PC-3 (cell line): ENCODE results near the gene KCNK3. TPM values are rescaled to one million over a fixed set of nuclear protein-coding genes. Genes with fewer than 3 reads are reported as not detected.

Experiments
- ATAC-seq: fragments of 200-7000 bp; cut with Tn5 transposase; 2 replicates; pipeline ENCODE4 v1.9.1; 2020; ENCODE audit warnings: mild to moderate bottlenecking, moderate library complexity
- BruUV-seq: library from RNA; stranded (reverse); fragments of 400-500 nt; replicated peaks from 2 replicates; lab custom pipeline; 2021; lab: Mats Ljungman, UMichigan
- CTCF ChIA-PET: fragments of 300-600 bp; sonication (Branson Sonifier 250); formaldehyde crosslinking; loops from one replicate; lab custom pipeline; 2022; ENCODE audit warnings: antibody characterized with exemption; lab: Charles Lee
- POLR2A ChIA-PET: fragments of 300-600 bp; sonication (Branson Sonifier 250); formaldehyde crosslinking; loops from one replicate; lab custom pipeline; 2022; ENCODE audit warnings: antibody characterized with exemption; ENCODE audit not compliant: unreplicated experiment; lab: Charles Lee
- DNase-seq: peaks from one replicate; pipeline ENCODE4 v3.0.0-alpha.2; 2015
- H2AFZ ChIP-seq: fragments of 300-600 bp; sonication (generic); 2 replicates; pipeline ENCODE4 v1.6.0; 2016; ENCODE audit warnings: antibody characterized with exemption, low read length
- H3F3A ChIP-seq: fragments of 300-600 bp; sonication (generic); one replicate; pipeline ENCODE4 v1.6.0; 2017; ENCODE audit warnings: antibody characterized with exemption, low read length, control low read depth, mild to moderate bottlenecking; ENCODE audit not compliant: unreplicated experiment
- H3K27ac ChIP-seq: fragments of 300-600 bp; sonication (generic); 2 replicates; pipeline ENCODE4 v1.5.1; 2016; ENCODE audit warnings: mild to moderate bottlenecking, low read length
- H3K27me3 ChIP-seq: fragments of 300-600 bp; sonication (generic); 2 replicates; pipeline ENCODE4 v1.6.1; 2016; ENCODE audit warnings: low read length, mixed read lengths
- H3K36me3 ChIP-seq: fragments of 300-600 bp; sonication (generic); 2 replicates; pipeline ENCODE4 v1.6.1; 2016; ENCODE audit warnings: low read depth, mixed run types, low read length, mixed read lengths
- H3K4me1 ChIP-seq: fragments of 300-600 bp; sonication (generic); 2 replicates; pipeline ENCODE4 v1.5.1; 2016; ENCODE audit warnings: low read length; ENCODE audit not compliant: insufficient read depth
- H3K4me2 ChIP-seq: fragments of 300-600 bp; sonication (generic); 2 replicates; pipeline ENCODE4 v1.6.0; 2016; ENCODE audit warnings: low read length
- H3K4me3 ChIP-seq: fragments of 300-600 bp; sonication (generic); 2 replicates; pipeline ENCODE4 v1.5.1; 2016; ENCODE audit warnings: mild to moderate bottlenecking, low read length, mixed read lengths
- H3K79me2 ChIP-seq: fragments of 300-600 bp; sonication (generic); 2 replicates; pipeline ENCODE4 v1.6.1; 2017; ENCODE audit warnings: low read length, mixed read lengths
- H3K9ac ChIP-seq: fragments of 300-600 bp; sonication (generic); 2 replicates; pipeline ENCODE4 v1.6.0; 2016; ENCODE audit warnings: mild to moderate bottlenecking, low read length
- H3K9me2 ChIP-seq: fragments of 300-600 bp; sonication (generic); replicated peaks from 2 replicates; pipeline ENCODE4 v1.6.1; 2016; ENCODE audit warnings: mixed run types, low read length, mixed read lengths
- H3K9me3 ChIP-seq: fragments of 300-600 bp; sonication (generic); 2 replicates; pipeline ENCODE4 v1.6.1; 2016; ENCODE audit warnings: low read length, mixed read lengths
- H4K20me1 ChIP-seq: fragments of 300-600 bp; sonication (generic); 2 replicates; pipeline ENCODE4 v1.6.1; 2016; ENCODE audit warnings: low read length, mixed read lengths
- EZH2 ChIP-seq: fragments of 300-600 bp; sonication (generic); IDR thresholded peaks from one replicate; pipeline ENCODE4 v1.6.1; 2017; ENCODE audit warnings: antibody characterized with exemption, mild to moderate bottlenecking, low read length; ENCODE audit not compliant: unreplicated experiment
- EZH2phosphoT487 ChIP-seq: fragments of 300-600 bp; sonication (generic); IDR thresholded peaks from 2 replicates; pipeline ENCODE4 v1.6.1; 2018; ENCODE audit warnings: mild to moderate bottlenecking, antibody characterized with exemption, low read length, borderline replicate concordance
- intact Hi-C: fragments of 100-400 bp; cut with micrococcal nuclease; formaldehyde crosslinking; loops from 2 replicates; pipeline ENCODE4 v1.9.0; 2023
- total RNA-seq: library from RNA; depleted of rRNA; stranded (reverse); fragments of >200 nt; gene quantifications from 2 replicates; pipeline ENCODE4 v1.2.3, GENCODE V29; 2014
- TF ChIP-seq, protein P1 (sequence below): fragments of 300-600 bp; sonication (generic); conservative IDR thresholded peaks from 2 replicates; pipeline ENCODE4 v1.5.1; 2017; ENCODE audit warnings: antibody characterized with exemption, low read depth, mild to moderate bottlenecking, low read length

The KCNK3 gene
- total RNA-seq, 1 experiment from 2014 or later: 0.04 TPM

DNA sequence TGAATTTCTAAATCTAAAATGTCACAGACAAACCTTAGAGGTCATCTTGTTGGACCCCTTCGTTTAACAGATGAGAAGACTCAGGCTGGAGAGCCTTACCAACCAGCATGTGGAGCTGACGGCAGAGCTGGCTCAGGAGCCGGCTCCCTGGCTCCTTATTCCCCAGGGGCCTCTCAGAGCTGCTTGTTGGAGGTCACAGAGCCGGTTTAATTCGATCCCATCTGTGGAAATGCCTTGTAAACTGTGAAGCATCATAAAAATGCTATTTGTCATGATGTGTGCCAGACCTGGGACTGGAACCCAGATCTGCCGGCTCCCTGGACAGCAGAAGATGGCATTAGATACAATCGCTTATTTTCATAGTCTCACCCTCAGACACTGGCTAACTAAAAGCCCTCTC is 43.2 kb upstream of the KCNK3 start:
- H3K4me2 ChIP-seq: no peak overlapping the region
- no peaks in the 10 kb centered on the region for H3K9me3 ChIP-seq
- no peak overlapping the region for H3K9ac ChIP-seq
- H3K4me1 ChIP-seq: no peaks in the 10 kb centered on the region
- BruUV-seq: no TSS peak
- ATAC-seq (no peak), DNase-seq (no peak)
- ChIA-PET CTCF (no interaction called here), POLR2A (no interaction called here)
- TF ChIP-seq EZH2 (no peak), EZH2phosphoT487 (no peak)
- TF ChIP-seq, protein P1, sequence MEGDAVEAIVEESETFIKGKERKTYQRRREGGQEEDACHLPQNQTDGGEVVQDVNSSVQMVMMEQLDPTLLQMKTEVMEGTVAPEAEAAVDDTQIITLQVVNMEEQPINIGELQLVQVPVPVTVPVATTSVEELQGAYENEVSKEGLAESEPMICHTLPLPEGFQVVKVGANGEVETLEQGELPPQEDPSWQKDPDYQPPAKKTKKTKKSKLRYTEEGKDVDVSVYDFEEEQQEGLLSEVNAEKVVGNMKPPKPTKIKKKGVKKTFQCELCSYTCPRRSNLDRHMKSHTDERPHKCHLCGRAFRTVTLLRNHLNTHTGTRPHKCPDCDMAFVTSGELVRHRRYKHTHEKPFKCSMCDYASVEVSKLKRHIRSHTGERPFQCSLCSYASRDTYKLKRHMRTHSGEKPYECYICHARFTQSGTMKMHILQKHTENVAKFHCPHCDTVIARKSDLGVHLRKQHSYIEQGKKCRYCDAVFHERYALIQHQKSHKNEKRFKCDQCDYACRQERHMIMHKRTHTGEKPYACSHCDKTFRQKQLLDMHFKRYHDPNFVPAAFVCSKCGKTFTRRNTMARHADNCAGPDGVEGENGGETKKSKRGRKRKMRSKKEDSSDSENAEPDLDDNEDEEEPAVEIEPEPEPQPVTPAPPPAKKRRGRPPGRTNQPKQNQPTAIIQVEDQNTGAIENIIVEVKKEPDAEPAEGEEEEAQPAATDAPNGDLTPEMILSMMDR: no peak
- H2AFZ ChIP-seq: no peak overlapping the region
- no peak overlapping the region for H3K27ac ChIP-seq
- peaks cover 53% of the 10 kb centered on the region for H3K27me3 ChIP-seq
- no peaks in the 10 kb centered on the region for H4K20me1 ChIP-seq
- H3K4me3 ChIP-seq: no peak overlapping the region
- H3F3A ChIP-seq: no peaks in the 10 kb centered on the region
- no peaks in the 10 kb centered on the region for H3K79me2 ChIP-seq
- H3K9me2 ChIP-seq: no peaks in the 10 kb centered on the region
- H3K36me3 ChIP-seq: no peaks in the 10 kb centered on the region
- intact Hi-C loops: no loop called here

DNA sequence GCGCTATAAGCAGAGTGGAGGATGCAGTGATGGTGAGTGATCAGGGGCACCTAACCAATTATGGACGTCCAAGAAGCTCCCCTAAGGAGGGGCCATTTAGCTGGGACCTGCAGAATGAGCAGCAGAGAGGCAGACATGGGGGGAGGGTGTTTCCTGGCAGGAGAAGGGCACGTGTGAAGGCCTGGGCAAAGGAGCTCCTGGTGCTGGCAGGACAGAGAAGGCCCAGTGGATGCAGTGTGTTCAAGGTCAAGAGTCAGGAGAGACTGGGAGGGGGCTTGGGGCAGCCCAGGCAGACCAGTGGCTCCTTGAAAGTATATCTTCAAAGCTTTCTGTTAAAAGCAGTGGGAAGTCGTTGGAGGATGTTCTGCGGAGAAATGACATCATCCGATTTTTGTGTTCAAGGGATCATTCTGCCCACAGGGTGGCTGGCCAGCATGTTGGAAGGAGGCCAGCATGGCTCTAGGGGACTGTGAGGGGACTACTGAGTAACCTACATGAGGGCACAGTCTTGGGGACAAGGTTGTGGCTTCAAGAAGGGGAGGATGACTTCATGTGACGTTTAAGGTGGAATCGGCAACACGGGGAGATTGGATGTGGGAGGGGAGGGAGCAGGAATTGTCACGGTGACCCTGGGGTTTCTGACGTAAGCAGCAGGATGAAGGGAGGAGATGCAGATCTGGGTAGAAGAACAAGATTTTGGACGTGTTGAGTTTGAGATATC is 42.4 kb upstream of the KCNK3 start:
- Histone ChIP-seq H3K4me2 (no peak overlapping the region), H2AFZ (no peak overlapping the region), H3K9me3 (no peaks in the 10 kb centered on the region), H3K4me3 (no peak overlapping the region), H3K9ac (no peak overlapping the region), H3K9me2 (no peaks in the 10 kb centered on the region), H3F3A (no peaks in the 10 kb centered on the region), H3K4me1 (no peaks in the 10 kb centered on the region), H4K20me1 (no peaks in the 10 kb centered on the region), H3K36me3 (no peaks in the 10 kb centered on the region), H3K27ac (no peak overlapping the region), H3K27me3 (peaks cover 50% of the 10 kb centered on the region), H3K79me2 (no peaks in the 10 kb centered on the region)
- BruUV-seq: no TSS peak
- intact Hi-C loops: no loop called here
- POLR2A ChIA-PET: interaction anchor here (0.6 kb wide), 1 partner anchor 158 kb away, joined by 6 read pairs; no protein-coding TSS in a partner anchor
- no peak for ATAC-seq
- CTCF ChIA-PET: no interaction called here
- DNase-seq: no peak
- TF ChIP-seq EZH2 (no peak), EZH2phosphoT487 (no peak)
- TF ChIP-seq, protein P1: no peak

DNA sequence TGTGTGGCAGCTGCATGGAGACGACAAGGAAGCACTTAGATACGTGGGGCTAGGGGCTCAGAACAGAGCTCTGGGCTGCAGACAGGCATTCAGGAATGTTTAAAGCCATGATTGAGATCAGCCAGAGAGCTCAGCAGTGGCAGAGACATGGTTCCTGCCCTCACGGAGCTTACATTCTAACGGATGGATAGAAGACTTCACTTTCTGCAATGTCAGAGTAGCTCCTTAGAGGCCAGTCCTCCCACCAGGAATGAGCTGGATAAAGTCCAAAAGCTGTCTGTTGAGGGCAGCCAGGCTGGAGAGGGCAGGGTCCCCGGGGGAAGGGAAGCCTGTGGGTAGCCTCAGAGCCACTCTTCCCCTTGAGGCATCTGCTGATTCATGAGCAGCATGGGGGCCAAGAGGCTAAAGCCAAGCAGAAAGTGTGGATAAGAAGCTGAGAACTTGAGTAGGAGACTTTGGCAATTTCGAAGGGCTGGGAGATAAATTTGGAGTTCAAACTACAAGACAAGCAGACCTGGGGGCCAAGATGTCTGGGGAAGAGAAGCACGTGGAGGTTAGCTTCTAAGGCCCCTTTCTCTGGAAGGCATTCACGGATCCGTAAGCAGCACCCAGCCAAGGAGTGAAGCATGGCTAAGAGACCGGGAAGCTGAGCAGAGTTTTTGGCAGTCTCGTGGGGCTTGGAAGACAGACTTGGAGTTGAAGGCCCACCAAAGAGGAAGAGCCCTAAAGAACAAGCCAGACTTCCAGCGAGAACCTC is 41.6 kb upstream of the KCNK3 start:
- ChIA-PET POLR2A (no interaction called here), CTCF (no interaction called here)
- Histone ChIP-seq H3F3A (no peaks in the 10 kb centered on the region), H3K27ac (no peak overlapping the region), H3K4me1 (no peaks in the 10 kb centered on the region), H3K4me3 (no peak overlapping the region), H3K9ac (no peak overlapping the region), H3K9me2 (no peaks in the 10 kb centered on the region), H3K27me3 (peaks cover 43% of the 10 kb centered on the region), H3K36me3 (no peaks in the 10 kb centered on the region), H3K4me2 (no peak overlapping the region), H3K79me2 (no peaks in the 10 kb centered on the region), H2AFZ (no peak overlapping the region), H4K20me1 (no peaks in the 10 kb centered on the region), H3K9me3 (no peaks in the 10 kb centered on the region)
- TF ChIP-seq EZH2 (no peak), EZH2phosphoT487 (no peak)
- TF ChIP-seq, protein P1: no peak
- intact Hi-C loops: no loop called here
- no TSS peak for BruUV-seq
- ATAC-seq: no peak
- DNase-seq: no peak
